Osteoblast (primary cell): ENCODE measurements around the gene PRRT4. TPM values are rescaled to one million over a fixed set of nuclear protein-coding genes. Genes with fewer than 3 reads are reported as not detected.

Experiments
- DNase-seq: peaks from one replicate; pipeline ENCODE4 v3.0.0; 2011; ENCODE audit warnings: low spot score, mixed read lengths; ENCODE audit not compliant: insufficient read length; ENCODE audit errors: missing footprints
- H2AFZ ChIP-seq: 2 replicates; pipeline ENCODE4 v1.6.0; 2011; ENCODE audit warnings: mild to moderate bottlenecking, low read length
- H3K27ac ChIP-seq: 2 replicates; pipeline ENCODE4 v1.5.1; 2011; ENCODE audit warnings: mild to moderate bottlenecking, low read depth, low read length, moderate library complexity
- H3K27me3 ChIP-seq: 2 replicates; pipeline ENCODE4 v1.6.0; 2012; ENCODE audit warnings: mild to moderate bottlenecking, control low read depth, inconsistent platforms, low read length, moderate library complexity; ENCODE audit not compliant: insufficient read depth
- H3K36me3 ChIP-seq: 2 replicates; pipeline ENCODE4 v1.5.1; 2011; ENCODE audit warnings: mild to moderate bottlenecking, low read length, control low read depth, moderate library complexity; ENCODE audit not compliant: insufficient read depth
- H3K4me1 ChIP-seq: 2 replicates; pipeline ENCODE4 v1.5.1; 2011; ENCODE audit warnings: mild to moderate bottlenecking, low read length, control low read depth, moderate library complexity; ENCODE audit not compliant: insufficient read depth
- H3K4me2 ChIP-seq: 2 replicates; pipeline ENCODE4 v1.6.0; 2011; ENCODE audit warnings: mild to moderate bottlenecking, low read length; ENCODE audit not compliant: insufficient read depth
- H3K4me3 ChIP-seq: fragments of 200-600 bp; sonication (generic); 3 replicates; pipeline ENCODE4 v1.5.1; 2012; ENCODE audit warnings: mild to moderate bottlenecking, low read length, inconsistent platforms; ENCODE audit not compliant: insufficient read depth
- H3K79me2 ChIP-seq: 2 replicates; pipeline ENCODE4 v1.6.0; 2012; ENCODE audit warnings: mild to moderate bottlenecking, low read length, control low read depth, inconsistent platforms; ENCODE audit not compliant: insufficient read depth
- H3K9me3 ChIP-seq: 2 replicates; pipeline ENCODE4 v1.5.1; 2011; ENCODE audit warnings: low read depth, low read length, control low read depth
- H4K20me1 ChIP-seq: 2 replicates; pipeline ENCODE4 v1.6.0; 2012; ENCODE audit warnings: mild to moderate bottlenecking, low read length, control low read depth; ENCODE audit not compliant: insufficient read depth
- small RNA-seq: library from RNA; depleted of rRNA; stranded (forward); fragments of <200 nt; gene quantifications from one replicate; pipeline ENCODE3, GENCODE V24; 2012
- total RNA-seq: library from RNA; depleted of rRNA; stranded (reverse); fragments of >200 nt; gene quantifications from 2 replicates; pipeline ENCODE4 v1.2.3, GENCODE V29; 2012
- TF ChIP-seq, protein P1 (sequence below): IDR thresholded peaks from 2 replicates; pipeline ENCODE4 v1.5.1; 2011; ENCODE audit warnings: mild to moderate bottlenecking, low read depth, low read length, moderate library complexity; ENCODE audit errors: extremely low read depth

Gene PRRT4
- total RNA-seq, 1 donor = not detected

DNA sequence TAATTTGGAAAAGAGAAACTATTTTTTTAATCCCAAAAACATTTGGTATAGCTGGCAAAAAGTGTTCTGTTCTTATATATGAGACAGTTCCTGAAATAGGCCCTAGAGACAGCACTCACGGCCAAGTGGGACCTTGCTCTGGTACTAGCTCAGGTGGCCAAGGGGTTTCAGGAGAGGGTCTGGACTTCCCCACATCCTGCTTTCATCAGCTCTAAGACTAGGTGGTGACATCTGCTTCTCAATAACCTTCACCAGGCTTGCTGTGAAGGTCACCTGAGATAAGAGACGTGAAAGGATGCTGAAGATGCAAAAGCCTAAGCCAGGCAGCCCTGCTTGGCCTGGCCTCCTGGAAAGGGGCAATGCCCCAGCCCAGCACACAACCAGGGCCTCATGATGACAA lies 58.4 kb downstream of the PRRT4 start:
- peaks cover 2% of the 10 kb centered on the region for H4K20me1 ChIP-seq
- H3K4me2 ChIP-seq = no peak overlapping the region
- H3K27ac ChIP-seq = no peak overlapping the region
- no peaks in the 10 kb centered on the region for H3K79me2 ChIP-seq
- no peaks in the 10 kb centered on the region for H3K27me3 ChIP-seq
- H3K4me3 ChIP-seq = no peak overlapping the region
- H2AFZ ChIP-seq = no peak overlapping the region
- no peaks in the 10 kb centered on the region for H3K9me3 ChIP-seq
- TF ChIP-seq, protein P1, sequence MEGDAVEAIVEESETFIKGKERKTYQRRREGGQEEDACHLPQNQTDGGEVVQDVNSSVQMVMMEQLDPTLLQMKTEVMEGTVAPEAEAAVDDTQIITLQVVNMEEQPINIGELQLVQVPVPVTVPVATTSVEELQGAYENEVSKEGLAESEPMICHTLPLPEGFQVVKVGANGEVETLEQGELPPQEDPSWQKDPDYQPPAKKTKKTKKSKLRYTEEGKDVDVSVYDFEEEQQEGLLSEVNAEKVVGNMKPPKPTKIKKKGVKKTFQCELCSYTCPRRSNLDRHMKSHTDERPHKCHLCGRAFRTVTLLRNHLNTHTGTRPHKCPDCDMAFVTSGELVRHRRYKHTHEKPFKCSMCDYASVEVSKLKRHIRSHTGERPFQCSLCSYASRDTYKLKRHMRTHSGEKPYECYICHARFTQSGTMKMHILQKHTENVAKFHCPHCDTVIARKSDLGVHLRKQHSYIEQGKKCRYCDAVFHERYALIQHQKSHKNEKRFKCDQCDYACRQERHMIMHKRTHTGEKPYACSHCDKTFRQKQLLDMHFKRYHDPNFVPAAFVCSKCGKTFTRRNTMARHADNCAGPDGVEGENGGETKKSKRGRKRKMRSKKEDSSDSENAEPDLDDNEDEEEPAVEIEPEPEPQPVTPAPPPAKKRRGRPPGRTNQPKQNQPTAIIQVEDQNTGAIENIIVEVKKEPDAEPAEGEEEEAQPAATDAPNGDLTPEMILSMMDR = no peak
- H3K4me1 ChIP-seq = peaks cover 6% of the 10 kb centered on the region
- peaks cover 30% of the 10 kb centered on the region for H3K36me3 ChIP-seq
- DNase-seq = no peak

DNA sequence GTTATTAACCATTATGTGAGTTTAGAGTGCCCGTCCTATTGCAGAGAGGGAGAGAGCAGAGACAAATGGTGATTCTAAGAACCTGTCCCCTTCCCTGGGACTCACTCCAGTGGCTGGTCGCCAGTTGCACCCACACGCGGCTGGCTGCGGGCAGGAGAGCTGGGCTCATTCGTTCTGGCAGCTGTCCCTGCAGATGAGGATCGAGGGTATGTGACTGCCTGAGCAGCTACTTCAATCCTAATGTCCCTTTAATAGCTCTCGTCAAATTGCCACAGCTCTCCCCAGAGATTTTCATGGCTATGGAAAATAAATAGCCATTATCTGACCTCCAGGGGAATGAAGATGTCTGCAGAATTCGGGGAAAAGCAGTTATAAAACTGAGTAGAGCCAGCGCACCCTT lies 59.4 kb downstream of the PRRT4 start:
- H4K20me1 ChIP-seq = peaks cover 2% of the 10 kb centered on the region
- peaks cover 6% of the 10 kb centered on the region for H3K4me1 ChIP-seq
- no peak overlapping the region for H3K4me3 ChIP-seq
- H3K4me2 ChIP-seq = no peak overlapping the region
- DNase-seq = no peak
- H3K27ac ChIP-seq = no peak overlapping the region
- no peaks in the 10 kb centered on the region for H3K79me2 ChIP-seq
- TF ChIP-seq, protein P1 = no peak
- H2AFZ ChIP-seq = no peak overlapping the region
- no peaks in the 10 kb centered on the region for H3K9me3 ChIP-seq
- H3K36me3 ChIP-seq = peaks cover 25% of the 10 kb centered on the region
- H3K27me3 ChIP-seq = no peaks in the 10 kb centered on the region

Small RNA genes within 50 kb of the gene (small RNA-seq; reads per million reads assigned to genes)
- gene RNU7-27P = not detected

Other genes starting within 250 kb of the PRRT4 start
- under 0.01 and 0.36 TPM in 2 replicates for gene LEP, start 120.4 kb downstream of the PRRT4 start, total RNA-seq
- 12.1 and 16.6 TPM in 2 replicates for gene RBM28, start 17.8 kb downstream of the PRRT4 start, total RNA-seq
- 31.5 and 35.8 TPM in 2 replicates for gene IMPDH1, start 48.3 kb upstream of the PRRT4 start, total RNA-seq
- gene HILPDA, start 94.2 kb upstream of the PRRT4 start, total RNA-seq = 10.9 and 13.8 TPM in 2 replicates
- gene METTL2B, start 115.1 kb upstream of the PRRT4 start, total RNA-seq = 29.5 and 30.8 TPM in 2 replicates